ENCODE results near the gene HSD17B13.

DNA sequence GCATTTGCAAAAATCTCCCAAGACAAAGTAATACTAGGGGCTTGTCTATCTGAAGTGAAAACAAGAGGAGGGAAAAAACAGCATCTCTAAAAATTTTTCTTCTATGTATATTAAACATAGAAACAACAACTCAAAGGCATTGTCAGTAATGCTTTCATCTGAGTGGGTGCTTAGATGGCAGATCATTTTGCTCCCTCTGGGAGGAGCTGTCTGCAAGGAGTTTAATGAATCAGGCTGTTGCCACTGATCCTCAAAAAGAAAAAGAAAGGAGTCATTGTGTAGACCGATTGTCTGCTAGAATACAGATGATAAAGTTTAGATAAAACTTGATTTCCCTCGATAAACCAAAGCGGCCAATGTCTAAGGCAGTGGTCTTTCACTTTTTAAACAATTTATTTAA is 52.5 kb downstream of the HSD17B13 start:
- TF ChIP-seq, protein P1, sequence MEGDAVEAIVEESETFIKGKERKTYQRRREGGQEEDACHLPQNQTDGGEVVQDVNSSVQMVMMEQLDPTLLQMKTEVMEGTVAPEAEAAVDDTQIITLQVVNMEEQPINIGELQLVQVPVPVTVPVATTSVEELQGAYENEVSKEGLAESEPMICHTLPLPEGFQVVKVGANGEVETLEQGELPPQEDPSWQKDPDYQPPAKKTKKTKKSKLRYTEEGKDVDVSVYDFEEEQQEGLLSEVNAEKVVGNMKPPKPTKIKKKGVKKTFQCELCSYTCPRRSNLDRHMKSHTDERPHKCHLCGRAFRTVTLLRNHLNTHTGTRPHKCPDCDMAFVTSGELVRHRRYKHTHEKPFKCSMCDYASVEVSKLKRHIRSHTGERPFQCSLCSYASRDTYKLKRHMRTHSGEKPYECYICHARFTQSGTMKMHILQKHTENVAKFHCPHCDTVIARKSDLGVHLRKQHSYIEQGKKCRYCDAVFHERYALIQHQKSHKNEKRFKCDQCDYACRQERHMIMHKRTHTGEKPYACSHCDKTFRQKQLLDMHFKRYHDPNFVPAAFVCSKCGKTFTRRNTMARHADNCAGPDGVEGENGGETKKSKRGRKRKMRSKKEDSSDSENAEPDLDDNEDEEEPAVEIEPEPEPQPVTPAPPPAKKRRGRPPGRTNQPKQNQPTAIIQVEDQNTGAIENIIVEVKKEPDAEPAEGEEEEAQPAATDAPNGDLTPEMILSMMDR (conservative IDR thresholded peaks at IDR 0.05; ENCODE audit: low read depth, low read length): peak; percentile 64
- TF ChIP-seq RFX5 (IDR thresholded peaks at IDR 0.05; ENCODE audit: low read depth, low read length): no peak
- no peak for TF ChIP-seq POLR2A (IDR thresholded peaks at IDR 0.05; ENCODE audit: low read depth, low read length)
- no peak for TF ChIP-seq MAZ (IDR thresholded peaks at IDR 0.05; ENCODE audit: borderline replicate concordance, low read depth, low read length)
- TF ChIP-seq RAD21 (IDR thresholded peaks at IDR 0.05; ENCODE audit: low read length): peak; percentile 65
- no peak for TF ChIP-seq FOS (IDR thresholded peaks at IDR 0.05; ENCODE audit: low read depth, low read length)
- no peak for TF ChIP-seq MAFK (IDR thresholded peaks at IDR 0.05; ENCODE audit: low read depth, low read length)
- TF ChIP-seq BHLHE40 (IDR thresholded peaks at IDR 0.05; ENCODE audit: low read depth, low read length): no peak

Measured in IMR-90 (cell line).